ENCODE measurements around the gene AGTR2.
"Not testable (repeated sequence)": the region's sequence is repeated elsewhere in the genome, so short reads cannot be mapped to it uniquely, and the experiment has no call there.

AGTR2 gene, protein sequence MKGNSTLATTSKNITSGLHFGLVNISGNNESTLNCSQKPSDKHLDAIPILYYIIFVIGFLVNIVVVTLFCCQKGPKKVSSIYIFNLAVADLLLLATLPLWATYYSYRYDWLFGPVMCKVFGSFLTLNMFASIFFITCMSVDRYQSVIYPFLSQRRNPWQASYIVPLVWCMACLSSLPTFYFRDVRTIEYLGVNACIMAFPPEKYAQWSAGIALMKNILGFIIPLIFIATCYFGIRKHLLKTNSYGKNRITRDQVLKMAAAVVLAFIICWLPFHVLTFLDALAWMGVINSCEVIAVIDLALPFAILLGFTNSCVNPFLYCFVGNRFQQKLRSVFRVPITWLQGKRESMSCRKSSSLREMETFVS

DNA sequence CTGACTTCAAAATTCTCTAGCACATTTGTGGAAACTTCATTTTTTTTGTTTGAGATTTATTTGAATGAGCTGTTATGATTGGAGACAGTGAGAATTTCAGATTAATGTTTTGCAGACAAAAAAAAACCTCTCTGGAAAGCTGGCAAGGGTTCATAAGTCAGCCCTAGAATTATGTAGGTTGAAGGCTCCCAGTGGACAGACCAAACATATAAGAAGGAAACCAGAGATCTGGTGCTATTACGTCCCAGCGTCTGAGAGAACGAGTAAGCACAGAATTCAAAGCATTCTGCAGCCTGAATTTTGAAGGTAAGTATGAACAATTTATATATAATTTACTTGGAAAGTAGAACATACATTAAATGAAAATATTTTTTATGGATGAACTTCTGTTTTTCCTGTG, at the start of gene AGTR2:
TSS of gene AGTR2 (plus strand) at position 234 of the 400 bp plus-strand sequence. CDS start 1,537 bp downstream, outside the sequence.
- no peak for DNase-seq

DNA sequence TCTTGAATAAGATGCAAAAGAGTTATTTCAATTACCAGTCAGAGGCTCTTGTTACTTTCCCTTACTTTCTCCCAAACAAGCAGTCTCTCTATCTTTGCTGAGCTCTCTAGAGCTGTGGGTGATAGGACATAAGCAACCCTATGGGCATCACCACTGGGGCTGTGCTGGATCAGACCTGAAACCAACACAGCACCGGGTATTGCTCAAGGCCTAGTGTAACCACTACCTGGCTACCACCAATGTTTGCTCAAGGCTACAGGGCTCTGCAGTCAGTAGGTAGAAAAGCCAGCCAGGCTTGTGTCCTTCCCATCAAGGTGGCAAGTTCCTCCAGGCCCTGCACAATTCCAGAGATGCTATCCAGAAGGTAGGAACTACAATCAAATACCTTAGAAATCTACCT, 35.3 kb upstream of the AGTR2 start:
- DNase-seq = no peak

DNA sequence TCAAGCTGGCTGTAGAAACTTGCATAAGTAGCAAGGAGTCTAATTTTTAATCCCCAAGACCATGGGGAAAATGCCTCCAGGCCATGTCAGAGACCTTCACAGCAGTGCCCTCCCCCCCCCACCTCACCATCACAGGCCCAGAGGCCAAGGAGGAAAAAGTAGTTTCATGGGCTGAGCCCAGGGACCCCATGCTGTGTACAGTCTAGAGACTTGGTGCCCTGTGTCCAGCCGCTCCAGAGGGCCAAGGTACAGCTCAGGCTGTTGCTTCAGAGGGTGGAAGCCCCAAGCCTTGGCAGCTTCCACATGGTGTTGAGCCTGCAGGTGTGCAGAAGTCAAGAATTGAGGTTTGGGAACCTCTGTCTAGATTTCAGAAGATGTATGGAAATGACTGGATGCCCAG, 29.3 kb upstream of the AGTR2 start:
- not testable (repeated sequence) for DNase-seq

DNA sequence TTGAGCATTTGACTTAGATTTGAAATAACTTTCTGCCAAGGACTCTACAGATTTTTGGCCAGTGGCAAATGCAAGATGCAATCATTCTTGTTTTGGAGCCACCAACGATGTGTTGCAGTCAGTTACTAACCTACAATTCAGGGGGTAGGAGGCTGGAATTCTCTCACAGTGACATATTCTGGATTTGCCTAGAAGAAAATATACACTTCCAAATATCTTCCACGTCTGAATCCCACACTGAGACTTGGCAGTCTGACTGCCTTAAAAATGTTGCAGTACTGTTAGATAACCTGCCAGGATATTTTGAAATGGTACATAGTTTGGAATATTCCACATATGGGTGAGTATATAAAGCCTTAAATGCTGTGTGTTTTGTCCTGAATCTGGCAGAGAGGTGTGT, 27.6 kb upstream of the AGTR2 start:
- DNase-seq = no peak

DNA sequence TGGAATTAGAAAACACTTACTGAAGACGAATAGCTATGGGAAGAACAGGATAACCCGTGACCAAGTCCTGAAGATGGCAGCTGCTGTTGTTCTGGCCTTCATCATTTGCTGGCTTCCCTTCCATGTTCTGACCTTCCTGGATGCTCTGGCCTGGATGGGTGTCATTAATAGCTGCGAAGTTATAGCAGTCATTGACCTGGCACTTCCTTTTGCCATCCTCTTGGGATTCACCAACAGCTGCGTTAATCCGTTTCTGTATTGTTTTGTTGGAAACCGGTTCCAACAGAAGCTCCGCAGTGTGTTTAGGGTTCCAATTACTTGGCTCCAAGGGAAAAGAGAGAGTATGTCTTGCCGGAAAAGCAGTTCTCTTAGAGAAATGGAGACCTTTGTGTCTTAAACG, 2.4 kb downstream of the AGTR2 start:
- DNase-seq = no peak

DNA sequence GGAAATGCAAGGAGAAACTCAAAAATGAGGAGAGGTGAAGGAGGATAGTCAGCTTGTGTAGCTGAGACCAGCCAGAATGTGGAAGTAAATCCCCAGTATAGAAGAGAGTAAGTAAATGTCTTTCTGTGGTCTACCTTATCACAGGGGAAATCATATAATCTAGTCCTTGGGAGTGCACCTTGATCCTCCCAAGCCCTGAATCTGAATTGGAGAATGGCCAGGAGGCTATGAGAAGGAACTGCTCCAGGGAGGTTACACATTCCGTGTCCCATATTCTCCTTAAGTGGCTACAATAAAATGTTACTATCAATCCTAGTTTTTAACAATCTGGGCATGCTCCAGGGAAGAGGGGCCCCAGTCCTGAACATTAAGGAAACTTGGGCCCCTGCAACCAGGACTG, 10.8 kb downstream of the AGTR2 start:
- no peak for DNase-seq

DNA sequence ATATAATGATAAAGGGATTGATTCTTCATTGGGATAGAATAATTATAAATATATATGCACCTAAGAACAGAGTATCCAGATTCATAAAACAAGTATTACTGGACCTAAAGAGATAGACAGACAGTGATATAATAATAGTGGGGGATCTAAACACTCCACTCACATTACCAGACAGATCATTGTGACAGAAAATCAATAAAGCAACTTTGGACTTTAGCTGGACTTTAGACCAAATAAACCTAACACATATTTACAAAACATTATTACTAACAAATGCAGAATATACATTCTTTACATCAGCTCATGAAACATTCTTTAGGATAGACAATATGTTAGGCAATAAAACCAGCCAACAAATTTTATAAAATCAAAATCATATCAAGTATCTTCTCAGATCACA, 14.6 kb downstream of the AGTR2 start:
- no peak for DNase-seq

DNA sequence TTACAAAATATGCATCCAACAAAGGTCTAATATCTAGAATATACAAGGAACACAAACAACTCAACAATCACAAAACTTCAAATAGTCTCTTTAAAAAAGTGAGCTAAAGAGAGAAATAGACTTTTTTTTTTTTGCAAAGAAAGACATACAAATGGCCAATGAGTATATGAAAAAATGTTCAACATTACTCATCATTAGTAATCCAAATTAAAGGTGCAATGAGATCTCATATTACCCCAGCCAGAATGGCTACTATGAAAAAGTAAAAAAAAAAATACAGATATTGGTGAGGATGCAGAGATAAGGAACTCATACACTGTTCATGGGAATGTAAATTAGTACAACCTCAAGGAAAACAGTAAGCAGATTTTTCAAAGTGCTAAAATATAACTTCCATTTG, 24.1 kb downstream of the AGTR2 start:
- DNase-seq = no peak

DNA sequence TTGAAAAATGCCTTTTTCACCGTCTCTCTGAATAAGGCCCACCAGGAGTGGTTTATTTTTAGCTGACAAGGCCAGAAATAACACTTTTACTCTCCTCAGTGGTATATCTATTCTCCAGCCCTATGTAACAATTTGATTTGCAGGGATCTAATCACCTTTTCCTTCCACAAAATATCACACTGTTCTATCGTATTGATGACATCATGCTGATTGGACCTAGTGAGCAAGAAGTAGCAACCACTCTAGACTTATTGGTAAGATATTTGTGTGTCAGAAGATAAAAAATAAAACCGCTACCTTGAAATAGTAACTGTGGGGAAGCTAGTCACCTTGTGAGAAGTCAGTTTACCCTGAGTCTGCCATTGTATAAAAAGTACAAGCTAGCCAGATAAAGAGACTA, 27.7 kb downstream of the AGTR2 start:
- DNase-seq = no peak

DNA sequence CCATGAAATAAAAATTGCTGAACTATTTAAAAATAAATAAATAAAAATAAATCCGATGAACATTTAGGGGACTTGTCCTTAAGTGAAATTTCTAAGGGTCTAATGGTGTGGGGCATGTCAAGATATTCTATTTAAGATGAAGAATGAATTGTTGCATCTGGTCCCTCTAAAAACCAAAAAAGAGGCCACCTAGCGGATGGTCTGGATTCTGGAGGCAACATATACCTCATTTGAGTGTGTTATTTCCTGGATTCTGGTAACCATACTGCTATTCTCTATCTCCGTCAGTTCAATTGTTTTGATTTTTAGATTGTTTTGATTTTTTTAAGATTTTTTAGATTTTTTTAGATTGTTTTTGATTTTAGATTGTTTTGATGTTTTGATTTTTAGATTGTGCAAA, 28.3 kb downstream of the AGTR2 start:
- DNase-seq = no peak

DNA sequence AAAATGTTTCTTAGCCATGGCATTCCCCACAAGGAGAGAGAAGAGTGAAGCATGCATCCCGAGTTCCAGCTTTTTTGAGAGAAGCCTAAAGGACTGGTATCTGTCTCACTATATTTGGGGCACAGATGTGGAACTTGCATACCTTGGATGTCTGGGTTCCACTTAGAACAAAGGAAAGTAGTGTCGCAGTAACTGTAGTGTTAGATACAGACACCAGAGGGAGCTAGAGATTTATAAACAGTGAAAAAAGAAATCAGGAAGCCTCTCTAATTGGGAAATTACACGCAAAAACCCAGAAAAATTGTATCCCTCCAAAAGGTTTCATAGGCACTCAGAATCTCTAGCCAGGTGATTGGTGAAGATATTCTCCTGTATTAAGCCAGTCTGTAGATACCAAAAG, 34.4 kb downstream of the AGTR2 start:
- DNase-seq = no peak

DNA sequence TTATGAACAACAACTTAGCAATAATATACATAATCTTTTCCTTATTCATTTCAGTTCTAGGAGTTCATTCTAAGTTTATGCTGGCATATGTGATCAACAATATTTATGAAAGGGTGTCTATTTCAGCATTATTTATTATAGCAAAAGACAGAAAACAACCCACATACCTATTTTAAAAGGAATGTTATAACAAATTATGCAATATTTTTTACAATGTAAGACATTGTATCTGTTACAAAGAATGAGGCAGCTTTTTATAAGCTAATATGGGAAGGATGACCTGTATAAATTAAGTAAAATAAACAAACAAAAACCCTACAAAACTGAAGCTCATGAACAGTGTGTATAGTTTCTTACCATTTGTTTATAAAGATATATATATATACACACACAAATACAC, 42.7 kb downstream of the AGTR2 start:
- DNase-seq = no peak

DNA sequence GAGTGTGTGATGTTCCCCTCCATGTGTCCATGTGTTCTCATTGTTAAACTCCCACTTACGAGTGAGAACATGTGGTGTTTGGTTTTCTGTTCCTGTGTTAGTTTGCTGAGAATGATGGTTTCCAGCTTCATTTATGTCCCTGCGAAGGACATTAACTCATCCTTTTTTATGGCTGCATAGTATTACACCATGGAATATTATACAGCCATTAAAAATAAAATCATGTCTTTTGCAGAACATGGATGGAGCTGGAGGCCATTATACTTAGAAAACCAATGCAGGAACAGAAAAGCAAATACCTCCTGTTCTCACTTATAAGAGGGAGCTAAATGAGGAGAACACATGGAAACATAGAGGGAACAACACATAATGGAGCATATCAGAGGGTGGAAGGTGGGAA, 46.5 kb downstream of the AGTR2 start:
- not testable (repeated sequence) for DNase-seq
